PFSK-1 (cell line): Measurements from ENCODE around the gene CERS6.

Experiments used
- REST ChIP-seq, 2 experiments: IDR thresholded peaks; 2 replicates each; pipeline versions ENCODE4 v1.6.1 to v1.8.0; 2011 to 2012; ENCODE audit warnings: low read depth in 2 of 2, low read length in 2 of 2, control low read depth in 1 of 2, inconsistent platforms in 1 of 2, mild to moderate bottlenecking in 1 of 2, moderate library complexity in 1 of 2; ENCODE audit not compliant: insufficient read depth in 1 of 2
- TAF1 ChIP-seq: IDR thresholded peaks from 2 replicates; pipeline ENCODE4 v1.6.1; 2012; ENCODE audit warnings: low read length, control low read depth, borderline replicate concordance; ENCODE audit not compliant: insufficient read depth

GRCh38 chr2:168566974-168567665, 111.0 kb downstream of the CERS6 start:
- TF ChIP-seq TAF1: no peak
- no peak for TF ChIP-seq REST (IDR thresholded peaks at IDR 0.05; ENCODE audit: insufficient read depth in 1 of 2, low read depth in 2 of 2, low read length in 2 of 2)
